GM21529 (cell line): Measurements from ENCODE around the gene BCDIN3D.

Source experiments
- ATAC-seq: cut with Tn5 transposase; IDR thresholded peaks from one replicate; pipeline ENCODE4 v1.9.1; 2021; ENCODE audit not compliant: unreplicated experiment

The BCDIN3D gene

DNA sequence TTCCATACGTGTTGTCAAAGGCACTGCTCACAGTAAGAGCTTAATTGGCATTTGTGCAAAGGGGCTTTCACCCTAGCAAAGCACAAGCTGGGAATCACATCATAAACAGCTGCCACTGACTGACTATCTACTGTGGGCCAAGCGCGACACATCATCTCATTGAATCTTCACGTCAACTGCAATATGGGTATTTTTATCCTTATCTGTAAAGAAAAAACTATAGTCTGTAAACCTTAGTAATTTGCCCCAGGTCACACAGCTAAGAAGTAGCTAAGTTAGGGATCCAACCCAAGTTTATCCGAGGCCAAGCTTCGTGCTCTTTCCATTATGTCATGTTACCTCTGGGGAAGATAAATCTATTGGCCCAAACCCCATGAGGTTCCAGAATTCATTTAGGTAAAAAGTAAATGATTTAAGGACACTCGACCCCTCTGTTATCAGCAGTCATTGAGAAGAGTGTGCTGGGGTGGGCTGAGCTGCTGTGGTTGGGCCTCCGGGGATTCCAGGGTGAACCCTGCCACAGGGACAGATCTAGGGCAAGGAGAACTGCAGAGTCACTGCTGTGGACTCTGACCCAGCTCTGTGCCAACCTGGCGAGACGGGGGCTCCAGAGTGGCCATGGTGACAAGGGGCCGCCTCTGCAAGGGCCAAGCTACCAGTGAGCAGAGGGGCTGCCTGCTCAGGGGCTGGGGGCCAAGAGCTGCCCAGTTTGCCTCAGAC, 42.3 kb downstream of the BCDIN3D start:
- ATAC-seq, result no peak

DNA sequence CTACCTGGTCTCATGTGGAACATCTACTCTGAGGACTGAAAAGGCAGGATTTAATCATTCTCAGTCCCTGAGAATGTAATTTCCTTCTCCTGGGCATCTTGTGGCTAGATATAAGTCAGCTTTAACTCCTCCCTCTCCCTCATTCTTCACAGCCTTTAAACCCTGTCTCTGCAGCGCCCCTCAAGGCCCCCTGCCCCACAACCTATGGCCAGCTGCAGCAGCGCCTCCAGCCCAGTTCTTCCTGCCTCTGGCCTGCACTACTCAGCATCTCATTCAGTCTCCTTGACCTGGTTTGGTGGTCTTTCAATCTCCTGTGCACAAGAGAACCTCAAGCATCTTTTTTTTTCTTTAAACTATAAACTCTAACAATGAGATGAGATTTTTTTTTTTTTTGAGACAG, 44.0 kb downstream of the BCDIN3D start:
- no peak for ATAC-seq

DNA sequence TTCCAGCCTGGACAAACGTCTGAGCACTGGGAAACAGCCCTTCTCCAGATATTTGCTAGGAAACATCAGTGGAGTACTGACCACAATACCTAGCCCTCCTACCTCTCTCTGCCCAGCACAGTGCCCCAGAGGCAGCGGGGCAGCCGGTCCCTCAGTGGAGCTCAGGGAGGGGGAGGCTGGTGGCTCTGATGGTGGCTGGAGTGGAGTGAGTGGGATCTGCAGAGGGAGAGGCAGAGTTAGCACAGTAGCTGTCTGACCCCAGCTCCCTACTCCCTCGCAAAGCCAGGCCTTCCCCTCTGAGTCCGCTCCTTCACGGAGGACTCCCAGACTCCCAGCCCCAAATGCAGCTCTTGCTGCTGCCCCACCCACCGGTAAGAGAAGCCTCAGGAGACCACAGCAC, 44.7 kb downstream of the BCDIN3D start:
- no peak for ATAC-seq

DNA sequence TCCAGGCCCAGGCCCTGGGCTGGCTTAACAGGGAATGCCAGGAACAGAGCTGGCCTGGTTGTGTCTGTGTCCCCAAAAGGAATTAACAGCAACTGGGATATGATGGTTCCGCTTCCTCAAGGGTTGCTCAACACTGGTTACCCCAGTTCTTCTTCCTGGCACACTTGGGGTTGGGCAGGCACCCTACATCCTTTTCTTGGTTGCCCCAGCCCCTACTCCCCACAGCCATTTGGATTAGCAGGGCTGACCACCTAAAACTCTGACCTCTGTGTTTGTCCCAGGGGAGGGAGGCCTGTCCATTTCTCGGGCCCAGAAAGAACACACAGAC, 45.5 kb downstream of the BCDIN3D start:
- ATAC-seq, result no peak

DNA sequence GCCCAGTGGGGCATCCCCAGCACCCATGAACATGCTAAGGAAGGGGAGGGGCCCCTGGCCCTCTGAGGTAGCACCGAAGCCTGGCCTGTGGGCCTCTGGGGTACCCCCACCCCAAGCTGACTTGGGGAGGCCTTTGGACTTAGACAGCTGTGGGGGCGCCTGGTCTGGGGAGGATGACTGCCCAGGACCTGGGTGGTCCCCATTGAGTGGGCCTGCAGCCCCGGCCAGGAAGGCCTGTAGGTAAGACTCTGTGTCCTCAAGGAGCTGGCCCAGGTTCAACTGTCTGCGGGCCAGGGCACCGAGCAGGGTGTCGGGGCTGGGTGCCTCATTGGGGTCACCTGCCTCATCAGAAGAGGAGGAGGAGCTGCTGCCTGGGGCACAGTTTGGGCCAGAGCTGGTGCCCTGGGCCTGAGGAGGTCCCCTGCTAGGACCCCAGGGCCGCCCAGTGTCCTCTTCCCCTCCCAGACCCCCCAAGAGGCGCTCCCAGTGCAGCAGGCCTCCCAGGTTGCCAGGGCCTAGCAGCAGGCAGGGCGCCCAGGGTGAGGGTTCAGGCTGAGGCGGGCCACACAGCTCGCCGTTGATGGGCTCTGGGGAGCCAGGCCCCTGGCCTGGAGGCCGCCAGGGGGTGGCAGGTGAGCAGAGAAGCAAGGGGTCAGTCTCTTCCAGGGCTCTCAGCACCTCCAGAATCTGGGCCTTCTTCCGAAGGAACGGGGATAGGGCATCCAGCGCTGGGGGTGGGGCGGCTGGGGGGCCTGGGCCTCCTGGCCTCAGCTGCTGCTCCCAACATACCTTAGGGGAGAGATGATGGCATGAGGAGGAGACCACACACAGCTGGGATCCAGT, 46.1 kb downstream of the BCDIN3D start:
- ATAC-seq, result no peak

DNA sequence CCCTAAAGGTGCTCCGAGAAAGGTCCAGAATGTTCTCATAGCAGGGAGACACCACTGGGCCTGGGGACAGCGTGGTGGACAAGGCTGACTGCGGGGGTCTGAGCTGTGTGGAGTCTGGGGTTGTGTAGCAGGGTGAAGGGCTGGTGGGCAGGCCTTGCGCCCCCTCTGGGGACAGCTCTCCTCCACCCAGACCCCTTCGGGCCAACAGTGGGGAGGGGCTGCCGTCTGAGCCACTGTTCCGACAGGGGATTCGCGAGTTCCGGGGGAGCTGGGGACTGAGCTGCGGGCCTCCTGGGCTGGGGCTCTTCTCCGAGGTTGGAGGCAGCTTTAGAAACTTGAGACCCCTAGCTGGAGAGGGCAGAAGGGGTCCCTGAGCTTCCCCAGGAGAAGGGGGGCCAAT, 46.8 kb downstream of the BCDIN3D start:
- ATAC-seq, result no peak

DNA sequence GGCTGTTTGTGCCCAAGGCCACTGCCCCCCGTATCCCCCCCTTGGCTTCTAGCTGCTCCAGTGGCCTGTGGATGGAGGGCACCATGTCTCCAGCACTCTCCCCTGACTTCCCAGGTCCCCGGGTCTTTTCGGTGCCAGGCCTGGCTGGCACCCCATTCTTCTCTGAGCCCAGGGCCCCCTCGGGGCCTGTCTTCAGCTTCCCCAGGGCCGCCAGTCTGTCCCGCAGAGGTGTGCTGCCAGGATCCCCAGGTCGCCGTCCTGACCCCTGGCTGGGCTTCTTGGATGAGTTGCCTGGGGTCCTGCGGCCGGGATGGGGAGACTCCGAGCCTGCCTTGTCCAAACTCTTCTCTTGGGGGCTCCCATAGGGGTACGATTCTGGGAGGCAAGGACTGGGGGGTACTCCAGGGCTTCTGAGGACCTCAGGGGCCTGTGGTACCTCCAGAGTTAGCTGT, 47.2 kb downstream of the BCDIN3D start:
- no peak for ATAC-seq

DNA sequence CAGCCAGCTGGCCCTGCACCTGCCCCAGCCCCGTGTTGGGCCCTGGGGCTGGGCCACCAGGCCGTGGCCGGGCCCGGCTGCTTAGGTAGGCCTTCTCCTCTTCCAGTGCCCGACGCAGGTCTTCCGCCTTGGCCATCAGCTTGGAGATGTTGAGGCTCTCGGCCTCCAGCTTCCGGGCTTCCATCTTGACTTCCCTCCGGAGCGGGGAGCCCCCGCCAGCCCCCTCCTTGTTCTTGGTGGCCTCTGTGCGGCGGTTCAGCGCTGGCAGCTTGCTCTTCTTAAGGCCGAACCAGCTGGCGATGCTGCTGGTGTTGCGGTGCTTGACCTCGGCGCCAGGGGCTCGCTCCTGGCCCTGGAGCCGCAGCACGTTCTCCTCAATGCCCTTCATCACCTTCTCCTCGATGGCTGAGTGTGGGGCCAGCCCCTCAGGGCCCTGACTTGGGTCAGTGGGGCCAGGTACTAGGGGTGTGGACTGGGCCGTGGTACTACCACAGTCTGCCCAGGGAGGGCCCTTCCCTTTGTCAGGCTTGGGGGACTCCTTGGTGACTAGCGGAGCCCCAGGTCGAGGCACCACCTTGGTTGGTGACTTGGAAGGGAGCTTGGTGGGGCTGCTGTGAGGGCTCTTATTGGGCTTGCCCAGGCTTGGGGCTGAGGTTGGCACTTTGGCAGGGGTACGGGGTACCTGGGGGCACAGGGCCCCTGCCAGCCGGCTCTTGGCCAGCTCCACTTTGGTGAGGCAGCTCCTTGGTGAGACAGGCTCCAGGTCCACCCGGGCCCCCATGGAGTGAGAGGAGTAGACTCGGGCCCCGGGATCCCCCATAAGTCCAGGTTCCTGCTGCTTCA, 47.9 kb downstream of the BCDIN3D start:
- no peak for ATAC-seq

DNA sequence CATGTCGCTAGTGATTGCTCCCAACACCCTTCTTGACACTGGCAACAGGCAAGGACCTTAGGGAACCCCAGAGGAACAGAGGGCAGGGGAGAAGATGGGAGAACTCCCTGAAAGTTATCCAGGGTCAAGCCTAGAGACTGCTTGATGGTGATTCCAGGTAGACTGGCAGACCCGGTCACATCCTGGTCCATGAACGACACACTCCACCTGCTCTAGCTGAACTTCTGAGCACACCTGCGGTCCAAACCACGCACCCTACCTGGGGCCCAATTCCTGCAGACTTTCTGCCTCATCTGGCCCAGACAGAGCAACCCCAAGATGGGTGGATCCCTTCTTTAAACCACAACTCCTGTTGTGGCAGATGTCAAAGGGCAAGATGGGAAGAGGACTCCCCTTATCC, 48.9 kb downstream of the BCDIN3D start:
- ATAC-seq, result no peak

DNA sequence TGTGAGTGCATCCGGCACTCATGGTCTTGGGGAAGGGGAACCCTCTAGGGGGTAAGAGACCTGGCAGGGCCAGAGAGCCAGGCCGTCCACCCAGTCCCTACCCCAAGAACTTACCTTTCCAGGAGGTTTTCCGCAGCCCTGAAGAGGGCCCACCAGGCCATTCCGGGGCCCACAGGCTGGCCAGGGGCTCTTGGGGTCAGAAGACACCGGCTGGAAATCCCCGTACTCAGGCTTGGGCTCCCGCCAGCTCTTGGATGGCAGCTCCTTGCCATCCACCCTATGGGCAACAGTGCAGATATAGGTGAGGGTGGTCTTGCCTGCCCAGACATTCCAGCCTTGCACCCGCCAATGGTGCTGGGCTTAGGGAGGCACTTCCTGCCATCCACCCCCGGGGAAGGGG, 49.3 kb downstream of the BCDIN3D start:
- ATAC-seq, result no peak

DNA sequence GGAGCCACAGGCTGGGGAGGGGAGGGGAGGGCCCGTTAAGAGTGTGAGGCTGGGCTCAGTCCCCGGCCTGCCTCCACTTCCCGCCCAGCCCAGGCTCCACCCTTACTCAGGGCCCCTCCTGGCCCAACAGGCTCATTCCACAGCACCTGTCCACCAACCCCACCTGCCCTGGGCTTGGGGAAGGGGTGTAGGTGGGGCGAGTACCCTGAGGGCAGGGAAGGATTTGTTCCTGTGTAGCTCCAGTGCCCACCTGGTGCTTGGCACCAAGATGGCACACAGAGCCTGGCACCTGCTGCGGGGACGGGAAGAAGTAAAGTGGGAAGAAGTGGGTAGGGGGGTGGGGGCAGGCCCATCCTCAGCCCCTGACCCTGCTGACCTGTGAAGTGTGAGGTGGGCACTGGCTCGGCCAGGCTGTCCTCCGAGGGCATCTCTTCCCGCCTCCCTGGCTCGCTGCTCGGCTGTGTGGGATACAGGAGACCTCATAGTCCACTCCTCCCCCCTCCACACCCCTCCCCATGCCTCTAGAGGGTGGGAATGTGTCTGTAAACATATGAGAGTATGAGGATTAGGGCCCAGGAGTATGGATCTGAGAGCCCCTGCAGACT, 49.8 kb downstream of the BCDIN3D start:
- no peak for ATAC-seq

DNA sequence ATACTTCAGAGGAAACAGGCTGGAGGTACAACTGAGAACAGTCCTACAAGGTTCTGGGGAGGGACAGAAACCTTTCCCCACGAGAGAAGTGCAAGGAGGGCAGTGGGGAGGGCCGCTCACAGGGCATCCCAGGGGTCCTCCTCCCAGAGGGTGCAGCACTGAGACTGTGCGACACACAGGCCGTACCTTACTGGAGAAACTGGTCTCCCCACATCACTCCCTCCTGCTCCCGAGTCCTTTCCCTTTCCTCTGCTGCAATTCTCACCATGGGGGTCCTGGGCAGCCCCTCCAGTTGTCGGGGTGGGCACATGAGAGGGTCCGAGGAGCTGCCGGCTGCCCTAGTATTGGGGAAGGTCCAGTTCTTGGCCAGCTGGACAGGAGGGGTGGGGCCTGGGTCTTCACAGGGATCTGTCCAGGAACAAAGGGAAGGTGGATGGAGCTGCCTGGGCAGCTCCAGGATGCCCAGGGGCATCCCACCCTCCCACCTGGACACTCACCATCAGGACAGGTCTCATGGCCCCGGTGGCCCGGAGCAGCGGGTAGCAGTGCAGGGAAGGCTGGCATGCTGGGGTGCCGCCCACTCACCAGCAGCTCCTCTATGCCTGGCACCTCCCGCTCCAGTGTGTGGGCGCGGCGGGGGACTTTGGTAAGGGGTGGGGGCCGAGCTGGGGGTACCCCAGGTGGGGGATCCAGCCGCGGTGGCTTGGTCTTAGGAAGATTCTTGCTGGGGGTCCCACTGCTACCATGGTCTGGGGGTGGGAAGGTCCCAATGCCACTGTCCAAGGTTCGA, 50.5 kb downstream of the BCDIN3D start:
- ATAC-seq, result no peak

DNA sequence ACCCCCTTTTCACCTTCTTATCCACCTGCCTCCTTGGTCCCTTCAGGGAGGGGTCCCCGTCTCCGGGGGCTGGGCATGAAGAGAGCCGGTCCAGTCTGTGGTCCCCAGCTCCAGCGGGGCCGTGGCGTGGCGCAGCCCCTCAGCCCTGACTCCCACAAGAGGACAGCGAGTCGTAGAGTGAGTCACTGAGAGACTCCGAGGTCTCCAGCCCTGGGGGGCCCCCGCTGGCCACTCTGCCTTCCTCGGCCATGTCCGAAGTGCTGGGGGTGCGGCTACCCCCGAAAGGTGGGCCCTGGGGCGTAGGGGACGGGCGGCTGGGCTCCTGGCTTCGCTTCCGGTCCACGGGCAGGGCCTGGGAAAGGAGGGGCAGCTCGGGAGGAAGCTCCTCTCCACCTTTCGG, 51.2 kb downstream of the BCDIN3D start:
- no peak for ATAC-seq

DNA sequence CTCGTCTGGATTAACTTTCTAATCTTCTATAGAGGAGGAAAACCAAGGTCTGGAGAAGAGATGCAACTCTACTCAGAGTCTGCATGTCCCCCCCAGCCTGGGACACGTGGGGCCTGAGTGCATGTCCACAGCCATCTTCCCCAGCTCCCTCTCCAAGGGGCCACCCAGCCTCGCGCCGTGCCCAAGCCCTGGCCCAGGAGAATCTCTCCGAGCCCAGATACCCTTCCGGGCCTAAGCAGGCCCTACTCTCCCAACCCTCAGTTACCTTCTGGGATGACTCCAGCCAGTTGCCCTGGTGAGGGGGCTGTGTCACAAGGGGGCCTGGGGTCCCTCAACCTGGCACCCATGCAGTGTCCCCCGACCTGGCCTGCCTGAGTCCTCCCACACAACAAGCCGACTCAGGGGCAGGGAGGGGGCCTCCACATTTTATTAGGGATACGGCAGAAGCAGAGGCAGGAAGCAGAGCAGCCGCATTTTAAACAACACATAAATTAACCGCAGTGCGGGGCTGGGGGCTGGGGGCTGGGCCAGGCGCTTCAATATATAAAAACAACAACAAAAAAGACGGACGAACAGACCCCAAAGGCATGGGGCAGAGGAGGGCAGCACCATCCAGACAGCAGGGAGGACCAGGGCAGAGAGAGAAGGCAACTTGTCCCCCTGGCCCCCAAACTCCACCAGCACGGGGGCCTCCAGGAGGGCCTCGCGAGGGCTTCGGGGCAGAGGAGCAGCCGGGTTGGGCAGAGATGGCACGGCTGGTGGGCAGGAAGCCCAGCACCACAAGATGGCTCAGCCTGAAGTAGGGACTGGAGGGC, 52.0 kb downstream of the BCDIN3D start:
- ATAC-seq, result no peak

DNA sequence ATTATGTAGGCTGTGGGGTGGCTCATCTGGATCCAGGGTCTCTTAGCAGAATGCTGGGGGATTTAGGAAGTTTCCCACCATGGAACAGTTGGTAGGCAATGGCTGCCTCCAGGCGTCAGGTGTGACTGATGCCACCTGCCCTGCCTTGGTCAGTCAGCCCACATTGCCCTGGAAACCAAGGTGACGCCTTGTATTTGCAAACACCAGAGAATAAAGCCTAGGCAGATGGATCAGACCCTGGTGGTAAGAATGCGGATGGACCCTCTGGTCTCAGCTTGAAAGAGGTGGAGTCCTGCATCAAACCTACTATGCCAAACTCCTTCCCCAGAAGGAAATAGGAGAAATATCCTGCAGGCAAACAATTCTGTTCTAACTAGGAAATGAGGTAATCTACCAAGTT, 52.9 kb downstream of the BCDIN3D start:
- ATAC-seq, result no peak

DNA sequence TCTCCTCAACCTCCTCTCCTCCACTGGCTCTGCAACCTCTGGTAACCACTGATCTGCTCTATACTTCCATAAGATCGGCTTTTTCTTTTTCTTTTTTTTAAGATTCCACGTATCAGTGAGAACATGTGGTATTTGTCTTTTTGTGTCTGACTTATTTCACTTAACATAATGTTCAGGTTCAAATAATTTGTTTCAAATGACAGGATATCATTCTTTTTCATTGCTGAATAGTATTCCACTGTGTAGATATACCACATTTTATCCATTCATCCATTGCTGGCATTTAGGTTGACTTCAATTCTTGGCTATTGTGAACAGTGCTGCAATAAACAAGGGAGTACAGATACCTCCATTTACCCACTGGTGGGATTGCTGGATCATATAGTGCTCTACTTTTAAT, 55.2 kb downstream of the BCDIN3D start:
- no peak for ATAC-seq
